ENCODE results near the gene ZDHHC11B. TPM values are rescaled to one million over a fixed set of nuclear protein-coding genes. Genes with fewer than 3 reads are reported as not detected.
A peak's percentile ranks its signal among the peaks of the same experiment; 100 is the strongest.

ZDHHC11B gene
- total RNA-seq, 4 donors from 2014 or later, result 2.2 to 11.7 (median 6.2) TPM

GRCh38 chr5:670396-671270, 113.9 kb downstream of the ZDHHC11B start:
- Histone ChIP-seq H3K27me3 (no peaks in the 10 kb centered on the region), H3K27ac (replicated peaks in 1 of 4) (peak overlapping the region; percentile 75 to 81 (median 76)), H3K9me3 (no peaks in the 10 kb centered on the region), H3K4me3 (no peak overlapping the region), H3K4me1 (peaks cover 47 to 87% (median 80%) of the 10 kb centered on the region in 4 donors), H3K36me3 (peaks cover 0 to 10% (median 8%) of the 10 kb centered on the region in 4 donors)
- 70% methylated on average over 28 of the region's 33 CpGs for WGBS
- intact Hi-C loops (cut with DNase I), result loop anchor here (5.0 to 10.0 kb wide), 2 partner anchors 94 to 232 kb away; no protein-coding TSS in a partner anchor
- no peak for DNase-seq (ENCODE audit: extremely low spot score)
- no peak for TF ChIP-seq CTCF (IDR thresholded peaks at IDR 0.05)
- no peak for TF ChIP-seq EP300 (IDR thresholded peaks at IDR 0.05)
- no peak for TF ChIP-seq POLR2A (IDR thresholded peaks at IDR 0.05; ENCODE audit: low read depth)
- TF ChIP-seq POLR2AphosphoS5 (IDR thresholded peaks at IDR 0.05), result no peak

DNA sequence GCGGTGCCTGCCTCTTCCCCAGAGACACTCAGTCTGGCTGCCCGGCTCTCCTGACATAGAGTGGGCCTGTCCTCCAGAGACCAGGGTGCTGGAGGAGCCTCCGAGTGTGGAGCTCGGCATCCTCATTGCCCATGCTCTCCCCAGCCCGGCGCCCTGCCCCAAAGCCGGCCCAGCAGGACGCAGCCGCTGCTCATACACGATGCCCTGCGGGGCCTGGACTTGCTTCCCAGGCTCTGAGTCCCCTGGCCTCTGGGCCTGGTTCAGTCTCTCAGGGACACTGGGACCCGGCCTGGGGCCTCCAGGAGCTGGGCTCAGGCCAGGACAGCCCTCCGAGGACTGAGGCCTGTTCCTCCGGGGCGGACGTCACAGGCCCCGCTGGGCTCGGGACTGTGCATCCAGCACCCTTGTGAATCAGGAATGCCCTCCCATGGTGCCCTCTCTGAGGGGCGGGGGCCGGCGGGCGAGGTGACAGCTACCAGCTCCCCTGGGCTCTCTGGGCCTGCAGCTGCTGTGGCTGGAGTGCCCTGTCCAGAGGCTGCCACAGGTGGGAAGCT, 114.6 kb downstream of the ZDHHC11B start:
- TF ChIP-seq POLR2AphosphoS5 (IDR thresholded peaks at IDR 0.05) (no peak), CTCF (IDR thresholded peaks at IDR 0.05) (no peak), EP300 (IDR thresholded peaks at IDR 0.05) (no peak), POLR2A (IDR thresholded peaks at IDR 0.05; ENCODE audit: low read depth) (no peak)
- no peak for DNase-seq (ENCODE audit: extremely low spot score)
- H3K27me3 ChIP-seq, result no peaks in the 10 kb centered on the region
- H3K27ac ChIP-seq (replicated peaks in 1 of 4), result peak overlapping the region; percentile 69 to 81 (median 76)
- 83% methylated on average over 9 of the region's 22 CpGs for WGBS
- H3K4me3 ChIP-seq, result no peak overlapping the region
- H3K36me3 ChIP-seq, result peaks cover under 1 to 17% (median 11%) of the 10 kb centered on the region in 4 donors
- intact Hi-C loops (cut with DNase I), result loop anchor here (5.0 to 10.0 kb wide), 2 partner anchors 95 to 232 kb away; no protein-coding TSS in a partner anchor
- H3K4me1 ChIP-seq, result peaks cover 43 to 79% (median 72%) of the 10 kb centered on the region in 4 donors
- no peaks in the 10 kb centered on the region for H3K9me3 ChIP-seq

GRCh38 chr5:669111-669841, 115.3 kb downstream of the ZDHHC11B start:
- peak overlapping the region; percentile 69 to 81 (median 76) for H3K27ac ChIP-seq (replicated peaks in 1 of 4)
- peaks cover 7 to 24% (median 18%) of the 10 kb centered on the region in 4 donors for H3K36me3 ChIP-seq
- DNase-seq (ENCODE audit: extremely low spot score), result no peak
- intact Hi-C loops (cut with DNase I), result no loop called here
- TF ChIP-seq EP300 (IDR thresholded peaks at IDR 0.05), result no peak
- TF ChIP-seq POLR2AphosphoS5 (IDR thresholded peaks at IDR 0.05), result peak; percentile 54 to 55
- TF ChIP-seq POLR2A (IDR thresholded peaks at IDR 0.05; ENCODE audit: low read depth), result no peak
- TF ChIP-seq CTCF (IDR thresholded peaks at IDR 0.05), result peak; percentile 57 to 81 (median 64)
- H3K27me3 ChIP-seq, result no peaks in the 10 kb centered on the region
- 67% methylated on average over 27 of the region's 40 CpGs for WGBS
- H3K4me3 ChIP-seq, result no peak overlapping the region
- peaks cover 36 to 73% (median 66%) of the 10 kb centered on the region in 4 donors for H3K4me1 ChIP-seq
- no peaks in the 10 kb centered on the region for H3K9me3 ChIP-seq

GRCh38 chr5:668283-668995, 116.1 kb downstream of the ZDHHC11B start:
- Histone ChIP-seq H3K4me3 (no peak overlapping the region), H3K36me3 (peaks cover 15 to 32% (median 26%) of the 10 kb centered on the region in 4 donors), H3K9me3 (no peaks in the 10 kb centered on the region), H3K27me3 (no peaks in the 10 kb centered on the region), H3K4me1 (peaks cover 28 to 65% (median 58%) of the 10 kb centered on the region in 4 donors), H3K27ac (replicated peaks in 1 of 4) (peak overlapping the region; percentile 69 to 81 (median 76))
- intact Hi-C loops (cut with DNase I), result no loop called here
- no peak for TF ChIP-seq EP300 (IDR thresholded peaks at IDR 0.05)
- TF ChIP-seq POLR2AphosphoS5 (IDR thresholded peaks at IDR 0.05), result no peak
- TF ChIP-seq POLR2A (IDR thresholded peaks at IDR 0.05; ENCODE audit: low read depth), result no peak
- TF ChIP-seq CTCF (IDR thresholded peaks at IDR 0.05), result no peak
- 78% methylated on average over 37 of the region's 44 CpGs for WGBS
- DNase-seq (ENCODE audit: extremely low spot score), result no peak

Data from esophagus muscularis mucosa (tissue), 4 donors.